ENCODE measurements around the gene TSC2. TPM values are rescaled to one million over a fixed set of nuclear protein-coding genes. Genes with fewer than 3 reads are reported as not detected.

Gene TSC2
- total and polyA plus RNA-seq, 9 of the 15 experiments (the other 6 are each of a cell fraction or from before 2014, with no cell fraction given) = 1.3 to 68.1 (median 16.6) TPM

- TF ChIP-seq, protein P1, sequence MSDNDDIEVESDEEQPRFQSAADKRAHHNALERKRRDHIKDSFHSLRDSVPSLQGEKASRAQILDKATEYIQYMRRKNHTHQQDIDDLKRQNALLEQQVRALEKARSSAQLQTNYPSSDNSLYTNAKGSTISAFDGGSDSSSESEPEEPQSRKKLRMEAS (CRISPR knock-in tag; IDR thresholded peaks at IDR 0.05) = peak; percentile 96
- no peak for TF ChIP-seq NFIX (CRISPR knock-in tag; IDR thresholded peaks at IDR 0.05; ENCODE audit: low read depth)
- TF ChIP-seq PYGO2 (tag; IDR thresholded peaks at IDR 0.05) = 0 out of 2 replicates have a peak, but pooled peaks have one; percentile 7
- no peak for TF ChIP-seq NCOA6 (IDR thresholded peaks at IDR 0.05)
- TF ChIP-seq NCOA1 (IDR thresholded peaks at IDR 0.05; ENCODE audit: low read depth) = no peak
- TF ChIP-seq POLR2G (IDR thresholded peaks at IDR 0.05; ENCODE audit: low read depth, low read length) = peak; percentile 98
- no peak for TF ChIP-seq RERE (CRISPR knock-in tag; IDR thresholded peaks at IDR 0.05; ENCODE audit: borderline replicate concordance)
- TF ChIP-seq ZEB2 (IDR thresholded peaks at IDR 0.05) = peak; percentile 10; the same call in 1 of the 2 replicates
- no peak for TF ChIP-seq HDAC3 (IDR thresholded peaks at IDR 0.05; ENCODE audit: borderline replicate concordance, partially characterized antibody)
- no peak; the same call in 1 of the 2 replicates for TF ChIP-seq ZNF668 (CRISPR knock-in tag; IDR thresholded peaks at IDR 0.05)
- TF ChIP-seq, protein P2, sequence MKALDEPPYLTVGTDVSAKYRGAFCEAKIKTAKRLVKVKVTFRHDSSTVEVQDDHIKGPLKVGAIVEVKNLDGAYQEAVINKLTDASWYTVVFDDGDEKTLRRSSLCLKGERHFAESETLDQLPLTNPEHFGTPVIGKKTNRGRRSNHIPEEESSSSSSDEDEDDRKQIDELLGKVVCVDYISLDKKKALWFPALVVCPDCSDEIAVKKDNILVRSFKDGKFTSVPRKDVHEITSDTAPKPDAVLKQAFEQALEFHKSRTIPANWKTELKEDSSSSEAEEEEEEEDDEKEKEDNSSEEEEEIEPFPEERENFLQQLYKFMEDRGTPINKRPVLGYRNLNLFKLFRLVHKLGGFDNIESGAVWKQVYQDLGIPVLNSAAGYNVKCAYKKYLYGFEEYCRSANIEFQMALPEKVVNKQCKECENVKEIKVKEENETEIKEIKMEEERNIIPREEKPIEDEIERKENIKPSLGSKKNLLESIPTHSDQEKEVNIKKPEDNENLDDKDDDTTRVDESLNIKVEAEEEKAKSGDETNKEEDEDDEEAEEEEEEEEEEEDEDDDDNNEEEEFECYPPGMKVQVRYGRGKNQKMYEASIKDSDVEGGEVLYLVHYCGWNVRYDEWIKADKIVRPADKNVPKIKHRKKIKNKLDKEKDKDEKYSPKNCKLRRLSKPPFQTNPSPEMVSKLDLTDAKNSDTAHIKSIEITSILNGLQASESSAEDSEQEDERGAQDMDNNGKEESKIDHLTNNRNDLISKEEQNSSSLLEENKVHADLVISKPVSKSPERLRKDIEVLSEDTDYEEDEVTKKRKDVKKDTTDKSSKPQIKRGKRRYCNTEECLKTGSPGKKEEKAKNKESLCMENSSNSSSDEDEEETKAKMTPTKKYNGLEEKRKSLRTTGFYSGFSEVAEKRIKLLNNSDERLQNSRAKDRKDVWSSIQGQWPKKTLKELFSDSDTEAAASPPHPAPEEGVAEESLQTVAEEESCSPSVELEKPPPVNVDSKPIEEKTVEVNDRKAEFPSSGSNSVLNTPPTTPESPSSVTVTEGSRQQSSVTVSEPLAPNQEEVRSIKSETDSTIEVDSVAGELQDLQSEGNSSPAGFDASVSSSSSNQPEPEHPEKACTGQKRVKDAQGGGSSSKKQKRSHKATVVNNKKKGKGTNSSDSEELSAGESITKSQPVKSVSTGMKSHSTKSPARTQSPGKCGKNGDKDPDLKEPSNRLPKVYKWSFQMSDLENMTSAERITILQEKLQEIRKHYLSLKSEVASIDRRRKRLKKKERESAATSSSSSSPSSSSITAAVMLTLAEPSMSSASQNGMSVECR (CRISPR knock-in tag; IDR thresholded peaks at IDR 0.05) = peak; percentile 85
- no peak for TF ChIP-seq ZBTB43 (CRISPR knock-in tag; IDR thresholded peaks at IDR 0.05)
- TF ChIP-seq ZNF175 (CRISPR knock-in tag; IDR thresholded peaks at IDR 0.05; ENCODE audit: low read depth) = 0 out of 2 replicates have a peak, but pooled peaks have one; percentile 44
- peak; percentile 38; the same call in 1 of the 2 replicates for TF ChIP-seq KLF13 (tag; IDR thresholded peaks at IDR 0.05; ENCODE audit: borderline replicate concordance, low read depth)
These were observed 37.8 kb upstream of the TSC2 start, which contains the start of gene ZNF598 (continued) for GRCh38 chr16:2009791-2010510.

All from K562 (cell line).